OCI-LY7 (cell line): ENCODE results near the gene CLCF1. TPM values are rescaled to one million over a fixed set of nuclear protein-coding genes. Genes with fewer than 3 reads are reported as not detected.

Source experiments
- BruUV-seq: library from RNA; stranded (reverse); fragments of 400-500 nt; replicated peaks from 2 replicates; lab custom pipeline; 2021; lab: Mats Ljungman, UMichigan
- CTCF ChIA-PET: fragments of 300-600 bp; sonication (Branson Sonifier 250); formaldehyde crosslinking; loops from one replicate; lab custom pipeline; 2022; ENCODE audit warnings: antibody characterized with exemption; ENCODE audit not compliant: unreplicated experiment; lab: Charles Lee
- POLR2A ChIA-PET: fragments of 300-600 bp; sonication (Branson Sonifier 250); formaldehyde crosslinking; loops from one replicate; lab custom pipeline; 2022; ENCODE audit warnings: antibody characterized with exemption; lab: Charles Lee
- DNase-seq: peaks from one replicate; pipeline ENCODE4 v3.0.0-alpha.2; 2015; ENCODE audit warnings: low spot score
- H2AFZ ChIP-seq: fragments of 200-600 bp; sonication (generic), shearing (Covaris generic); 2 replicates; pipeline ENCODE4 v1.6.1; 2014; ENCODE audit warnings: mild to moderate bottlenecking, antibody characterized with exemption, low read length, moderate library complexity
- H3K27ac ChIP-seq: fragments of 200-600 bp; sonication (generic); 2 replicates; pipeline ENCODE4 v1.5.1; 2014; ENCODE audit warnings: mixed run types, low read depth, mild to moderate bottlenecking, moderate library complexity, low read length, inconsistent platforms; ENCODE audit not compliant: poor library complexity, severe bottlenecking
- H3K36me3 ChIP-seq: fragments of 200-600 bp; sonication (generic); 2 replicates; pipeline ENCODE4 v1.6.1; 2014; ENCODE audit warnings: mild to moderate bottlenecking, antibody characterized with exemption, low read length, moderate library complexity, mixed read lengths; ENCODE audit not compliant: insufficient read depth
- H3K4me1 ChIP-seq: fragments of 200-600 bp; sonication (generic); 2 replicates; pipeline ENCODE4 v1.5.1; 2014; ENCODE audit warnings: mild to moderate bottlenecking, low read length; ENCODE audit not compliant: insufficient read depth, poor library complexity, severe bottlenecking
- H3K4me2 ChIP-seq: fragments of 200-600 bp; sonication (generic); 2 replicates; pipeline ENCODE4 v1.6.1; 2014; ENCODE audit warnings: mild to moderate bottlenecking, low read length
- H3K4me3 ChIP-seq: fragments of 200-600 bp; sonication (generic); 2 replicates; pipeline ENCODE4 v1.5.1; 2014; ENCODE audit warnings: mild to moderate bottlenecking, low read depth, low read length; ENCODE audit not compliant: poor library complexity, severe bottlenecking
- H3K79me2 ChIP-seq: fragments of 200-600 bp; sonication (generic); 2 replicates; pipeline ENCODE4 v1.6.1; 2016; ENCODE audit warnings: low read depth, mild to moderate bottlenecking, low read length, moderate library complexity, mixed read lengths; ENCODE audit not compliant: insufficient read depth
- H3K9me2 ChIP-seq: fragments of 200-600 bp; sonication (generic); 2 replicates; pipeline ENCODE4 v1.6.1; 2016; ENCODE audit warnings: mild to moderate bottlenecking, low read length, mixed read lengths; ENCODE audit not compliant: insufficient read depth
- H3K9me3 ChIP-seq: fragments of 200-600 bp; sonication (generic); 2 replicates; pipeline ENCODE4 v1.6.1; 2014; ENCODE audit warnings: mild to moderate bottlenecking, mixed run types, low read length, mixed read lengths
- H4K20me1 ChIP-seq: fragments of 200-600 bp; sonication (generic); 2 replicates; pipeline ENCODE4 v1.6.1; 2014; ENCODE audit warnings: mild to moderate bottlenecking, antibody characterized with exemption, low read length, moderate library complexity, mixed read lengths; ENCODE audit not compliant: insufficient read depth
- EZH2phosphoT487 ChIP-seq: fragments of 200-600 bp; sonication (generic); IDR thresholded peaks from 2 replicates; pipeline ENCODE4 v1.6.1; 2018; ENCODE audit warnings: low read depth, borderline replicate concordance, mild to moderate bottlenecking, mixed run types, antibody characterized with exemption, low read length, moderate library complexity, mixed read lengths
- intact Hi-C: fragments of 100-400 bp; cut with micrococcal nuclease; formaldehyde crosslinking; loops from one replicate; pipeline ENCODE4 v1.10.0; 2022; ENCODE audit not compliant: unreplicated experiment
- total RNA-seq, 2 experiments: library from RNA; depleted of rRNA in 1 of 2; stranded (reverse); fragments of >200 nt in 1 of 2; shearing (Covaris generic) in 1 of 2; gene quantifications; 2 replicates each; pipeline ENCODE4 v1.2.3, GENCODE V29; 2014 to 2022
- TF ChIP-seq, protein P1 (sequence below): fragments of 200-600 bp; sonication (generic); conservative IDR thresholded peaks from 2 replicates; pipeline ENCODE4 v1.5.1; 2014; ENCODE audit warnings: mild to moderate bottlenecking, antibody characterized with exemption, low read length, moderate library complexity, mixed read lengths

CLCF1 gene
- total RNA-seq, 2 experiments from 2014 or later, result 0.34 to 0.35 TPM

DNA sequence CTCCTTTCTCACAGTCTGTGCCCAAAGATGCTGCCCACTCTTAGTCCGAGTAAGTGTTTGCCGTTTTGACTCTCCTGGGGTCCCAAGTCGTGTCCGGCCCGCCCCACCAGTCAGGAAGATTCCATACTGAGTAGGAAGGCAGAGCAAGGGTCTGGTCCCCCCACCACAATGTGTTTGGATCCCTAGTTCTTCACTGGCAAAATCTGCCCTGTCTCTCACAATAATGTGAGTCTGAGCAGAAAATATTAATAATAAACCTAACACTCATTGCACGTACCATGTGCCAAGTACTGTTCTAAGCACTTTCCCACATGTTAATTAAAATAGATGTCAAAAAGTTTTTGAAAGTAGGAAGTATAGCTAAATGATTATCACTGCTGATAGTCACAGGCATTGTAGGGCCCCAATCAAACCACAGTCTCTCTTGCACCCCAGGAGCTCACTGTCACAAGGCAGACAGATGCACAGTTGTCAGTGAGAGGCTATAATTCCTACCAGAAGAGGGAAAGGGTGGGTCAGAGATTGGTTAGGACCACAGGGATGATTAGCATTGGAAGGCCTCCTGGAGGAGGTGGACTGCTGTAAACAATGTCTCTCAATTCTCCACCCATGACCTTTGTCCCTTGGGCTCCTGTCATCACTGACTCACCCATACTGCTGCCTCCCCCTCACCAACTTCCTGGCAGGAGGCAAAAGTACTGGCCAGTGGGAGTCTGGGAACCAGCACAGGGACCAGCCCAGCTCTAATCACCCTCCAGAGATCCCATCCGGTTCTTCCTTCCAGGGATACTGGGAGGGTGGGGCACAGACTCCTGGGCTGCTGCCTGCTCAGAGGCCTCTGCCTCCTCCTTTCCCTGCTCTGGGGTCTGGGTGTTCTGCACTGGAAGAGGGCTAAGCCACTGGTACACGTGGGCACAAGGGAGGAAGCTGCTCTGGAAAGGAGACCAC lies 19.0 kb downstream of the CLCF1 start:
- no peaks in the 10 kb centered on the region for H3K9me3 ChIP-seq
- peak overlapping the region; percentile 96 for H3K4me2 ChIP-seq
- intact Hi-C loops, result loop anchor here (5.0 to 10.0 kb wide), 4 partner anchors 113 to 230 kb away; partner anchors contain the start of genes AIP, CDK2AP2, GSTP1 and PITPNM1
- TSS peak; percentile 94 for BruUV-seq
- no peaks in the 10 kb centered on the region for H3K9me2 ChIP-seq
- ChIA-PET CTCF (interaction anchor here (0.7 to 7.3 kb wide), 4 partner anchors 9 to 45 kb away, joined by 3 to 136 read pairs (median 8); no protein-coding TSS in a partner anchor), POLR2A (interaction anchor here (0.6 to 9.3 kb wide), 8 partner anchors 12 to 323 kb away, joined by 3 to 106 read pairs (median 4); partner anchors contain the start of genes CLCF1 and PPP1CA)
- TF ChIP-seq, protein P1, sequence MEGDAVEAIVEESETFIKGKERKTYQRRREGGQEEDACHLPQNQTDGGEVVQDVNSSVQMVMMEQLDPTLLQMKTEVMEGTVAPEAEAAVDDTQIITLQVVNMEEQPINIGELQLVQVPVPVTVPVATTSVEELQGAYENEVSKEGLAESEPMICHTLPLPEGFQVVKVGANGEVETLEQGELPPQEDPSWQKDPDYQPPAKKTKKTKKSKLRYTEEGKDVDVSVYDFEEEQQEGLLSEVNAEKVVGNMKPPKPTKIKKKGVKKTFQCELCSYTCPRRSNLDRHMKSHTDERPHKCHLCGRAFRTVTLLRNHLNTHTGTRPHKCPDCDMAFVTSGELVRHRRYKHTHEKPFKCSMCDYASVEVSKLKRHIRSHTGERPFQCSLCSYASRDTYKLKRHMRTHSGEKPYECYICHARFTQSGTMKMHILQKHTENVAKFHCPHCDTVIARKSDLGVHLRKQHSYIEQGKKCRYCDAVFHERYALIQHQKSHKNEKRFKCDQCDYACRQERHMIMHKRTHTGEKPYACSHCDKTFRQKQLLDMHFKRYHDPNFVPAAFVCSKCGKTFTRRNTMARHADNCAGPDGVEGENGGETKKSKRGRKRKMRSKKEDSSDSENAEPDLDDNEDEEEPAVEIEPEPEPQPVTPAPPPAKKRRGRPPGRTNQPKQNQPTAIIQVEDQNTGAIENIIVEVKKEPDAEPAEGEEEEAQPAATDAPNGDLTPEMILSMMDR, result no peak
- no peak for TF ChIP-seq EZH2phosphoT487
- H2AFZ ChIP-seq, result no peak overlapping the region
- peak overlapping the region; percentile 93 for H3K27ac ChIP-seq
- H4K20me1 ChIP-seq, result no peaks in the 10 kb centered on the region
- H3K4me1 ChIP-seq, result peaks cover 70% of the 10 kb centered on the region
- peak; percentile 37 for DNase-seq
- H3K4me3 ChIP-seq, result peak overlapping the region; percentile 70
- H3K36me3 ChIP-seq, result peaks cover 9% of the 10 kb centered on the region; the same call in 1 of the 2 replicates
- peaks cover 11% of the 10 kb centered on the region; the same call in 1 of the 2 replicates for H3K79me2 ChIP-seq

DNA sequence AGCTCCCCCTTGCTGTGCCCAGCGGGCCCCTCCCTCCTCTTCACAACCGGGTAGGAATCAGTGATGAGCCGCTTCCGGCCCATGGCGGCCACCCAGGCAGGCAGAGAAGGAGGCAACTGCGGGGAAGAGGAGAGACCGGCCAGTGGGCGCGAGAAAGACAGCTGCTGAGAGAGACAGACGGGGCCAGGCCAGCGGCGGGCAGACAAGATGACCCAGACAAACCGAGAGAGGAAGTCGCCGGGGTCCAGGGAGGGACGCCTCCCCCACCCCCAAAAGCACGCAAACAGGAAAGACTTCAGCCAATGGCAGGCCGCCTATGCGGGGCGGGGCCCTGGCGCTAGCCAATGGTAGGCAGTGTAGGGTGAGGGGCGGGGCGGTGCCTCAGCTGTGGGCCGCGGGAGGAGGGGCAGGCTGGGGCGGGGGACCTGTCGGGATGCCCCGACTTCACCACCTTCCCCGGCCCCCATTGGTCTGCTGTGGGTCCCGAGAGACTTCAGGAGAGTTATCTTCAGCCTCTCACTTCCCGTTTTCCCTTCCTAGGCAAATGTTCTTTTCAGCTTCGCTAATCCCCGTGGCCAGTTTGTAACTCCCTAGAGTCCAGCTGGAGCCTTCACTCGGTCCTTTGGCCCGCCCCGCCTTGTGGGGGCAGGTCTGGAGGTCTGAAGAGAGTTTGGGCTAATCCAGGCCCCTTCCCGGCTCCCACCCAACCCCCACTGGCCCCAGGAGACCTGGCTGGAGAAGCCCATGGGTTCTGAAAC lies 19.9 kb downstream of the CLCF1 start, which contains the start of gene POLD4:
Gene POLD4, minus strand, starts transcription at position 230 of the 758 bp plus-strand sequence. Its CDS starts 147 bp downstream, at position 83.
- Histone ChIP-seq H3K4me3 (peak within 1 kb of the TSS; percentile 77), H3K79me2 (peaks cover 11% of the 10 kb centered on the region; the same call in 1 of the 2 replicates), H4K20me1 (no peaks in the 10 kb centered on the region), H3K9me3 (no peaks in the 10 kb centered on the region), H3K4me1 (peaks cover 78% of the 10 kb centered on the region), H3K9me2 (no peaks in the 10 kb centered on the region), H3K27ac (peak within 1 kb of the TSS; percentile 93), H3K4me2 (peak within 1 kb of the TSS; percentile 96), H2AFZ (no peak within 1 kb of the TSS), H3K36me3 (peaks cover 9% of the 10 kb centered on the region; the same call in 1 of the 2 replicates)
- TF ChIP-seq EZH2phosphoT487, result no peak
- TF ChIP-seq, protein P1, result no peak
- DNase-seq, result peak; percentile 99
- intact Hi-C loops, result loop anchor here (5.0 to 10.0 kb wide), 4 partner anchors 114 to 231 kb away; partner anchors contain the start of genes AIP, CDK2AP2, GSTP1 and PITPNM1
- CTCF ChIA-PET, result interaction anchor here (0.6 to 7.3 kb wide), 6 partner anchors 8 to 114 kb away, joined by 3 to 136 read pairs (median 4); partner anchors contain the start of gene PTPRCAP
- POLR2A ChIA-PET, result interaction anchor here (0.6 to 9.3 kb wide), 13 partner anchors 8 to 460 kb away, joined by 3 to 106 read pairs (median 3); partner anchors contain the start of genes CLCF1, PPP1CA and RAD9A
- no TSS peak for BruUV-seq
